HEK293 (cell line): Measurements from ENCODE around the gene SLAMF9.

Experiments used
- BCL11A ChIP-seq: fragments of 450-650 bp; formaldehyde crosslinking; IDR thresholded peaks from 2 replicates; pipeline ENCODE4 v1.5.1; 2016; ENCODE audit warnings: low read depth, missing biosample characterization, missing genetic modification characterization
- GFI1B ChIP-seq: fragments of 450-650 bp; formaldehyde crosslinking; IDR thresholded peaks from 2 replicates; pipeline ENCODE4 v1.5.1; 2016; ENCODE audit warnings: missing biosample characterization, missing genetic modification characterization
- GLI2 ChIP-seq: fragments of 450-650 bp; formaldehyde crosslinking; IDR thresholded peaks from 2 replicates; pipeline ENCODE4; 2017; ENCODE audit warnings: missing biosample characterization, missing genetic modification characterization, low read depth, borderline replicate concordance
- KLF8 ChIP-seq: fragments of 450-650 bp; formaldehyde crosslinking; IDR thresholded peaks from 2 replicates; pipeline ENCODE4 v1.5.1; 2016; ENCODE audit warnings: missing biosample characterization, missing genetic modification characterization
- MEIS1 ChIP-seq: sonication (generic); formaldehyde crosslinking; IDR thresholded peaks from 2 replicates; pipeline ENCODE4 v1.8.1; 2022; ENCODE audit warnings: missing genetic modification reagents, mild to moderate bottlenecking, borderline replicate concordance
- MZF1 ChIP-seq: fragments of 450-650 bp; formaldehyde crosslinking; IDR thresholded peaks from 2 replicates; pipeline ENCODE4 v1.5.1; 2017; ENCODE audit warnings: missing biosample characterization, missing genetic modification characterization, borderline replicate concordance
- OVOL3 ChIP-seq: fragments of 450-650 bp; formaldehyde crosslinking; IDR thresholded peaks from 2 replicates; pipeline ENCODE4 v1.5.1; 2016; ENCODE audit warnings: missing biosample characterization, missing genetic modification characterization
- SP2 ChIP-seq: fragments of 450-650 bp; formaldehyde crosslinking; IDR thresholded peaks from 2 replicates; pipeline ENCODE4 v1.5.1; 2016; ENCODE audit warnings: missing biosample characterization, missing genetic modification characterization
- SP3 ChIP-seq: fragments of 450-650 bp; formaldehyde crosslinking; IDR thresholded peaks from 2 replicates; pipeline ENCODE4 v1.5.1; 2016; ENCODE audit warnings: missing biosample characterization, missing genetic modification characterization
- ZBTB11 ChIP-seq: fragments of 450-650 bp; formaldehyde crosslinking; conservative IDR thresholded peaks from 2 replicates; pipeline ENCODE4 v1.5.1; 2016; ENCODE audit warnings: low read depth, missing biosample characterization, missing genetic modification characterization
- ZBTB20 ChIP-seq: fragments of 450-650 bp; formaldehyde crosslinking; IDR thresholded peaks from 2 replicates; pipeline ENCODE4 v1.5.1; 2016; ENCODE audit warnings: missing biosample characterization, missing genetic modification characterization
- ZFHX2 ChIP-seq: fragments of 450-650 bp; formaldehyde crosslinking; conservative IDR thresholded peaks from 2 replicates; pipeline ENCODE4 v1.5.1; 2016; ENCODE audit warnings: missing biosample characterization, missing genetic modification characterization
- ZFP69B ChIP-seq: fragments of 450-650 bp; formaldehyde crosslinking; IDR thresholded peaks from 2 replicates; pipeline ENCODE4 v1.5.1; 2016; ENCODE audit warnings: missing biosample characterization, missing genetic modification characterization
- ZNF138 ChIP-seq: fragments of 450-650 bp; formaldehyde crosslinking; IDR thresholded peaks from 2 replicates; pipeline ENCODE4 v1.5.1; 2016; ENCODE audit warnings: missing biosample characterization, missing genetic modification characterization, borderline replicate concordance
- ZNF146 ChIP-seq: fragments of 450-650 bp; formaldehyde crosslinking; IDR thresholded peaks from 2 replicates; pipeline ENCODE4 v1.5.1; 2016; ENCODE audit warnings: missing biosample characterization, missing genetic modification characterization
- ZNF157 ChIP-seq: fragments of 450-650 bp; formaldehyde crosslinking; IDR thresholded peaks from 2 replicates; pipeline ENCODE4 v1.5.1; 2016; ENCODE audit warnings: missing biosample characterization, missing genetic modification characterization
- ZNF223 ChIP-seq: fragments of 450-650 bp; formaldehyde crosslinking; IDR thresholded peaks from 2 replicates; pipeline ENCODE4 v1.5.1; 2016; ENCODE audit warnings: missing biosample characterization, missing genetic modification characterization
- ZNF23 ChIP-seq: fragments of 450-650 bp; formaldehyde crosslinking; IDR thresholded peaks from 2 replicates; pipeline ENCODE4 v1.5.1; 2016; ENCODE audit warnings: missing biosample characterization, missing genetic modification characterization, borderline replicate concordance
- ZNF24 ChIP-seq: fragments of 450-650 bp; formaldehyde crosslinking; IDR thresholded peaks from 2 replicates; pipeline ENCODE4 v1.5.1; 2016; ENCODE audit warnings: missing biosample characterization, missing genetic modification characterization
- ZNF248 ChIP-seq: fragments of 450-650 bp; formaldehyde crosslinking; IDR thresholded peaks from 2 replicates; pipeline ENCODE4 v1.5.1; 2017; ENCODE audit warnings: missing biosample characterization, missing genetic modification characterization
- ZNF335 ChIP-seq: fragments of 450-650 bp; formaldehyde crosslinking; conservative IDR thresholded peaks from 2 replicates; pipeline ENCODE4 v1.5.1; 2016; ENCODE audit warnings: missing biosample characterization, missing genetic modification characterization
- ZNF433 ChIP-seq: fragments of 450-650 bp; formaldehyde crosslinking; IDR thresholded peaks from 2 replicates; pipeline ENCODE4 v1.5.1; 2016; ENCODE audit warnings: missing biosample characterization, missing genetic modification characterization, low read depth
- ZNF473 ChIP-seq: fragments of 450-650 bp; formaldehyde crosslinking; IDR thresholded peaks from 2 replicates; pipeline ENCODE4 v1.5.1; 2017; ENCODE audit warnings: missing biosample characterization, missing genetic modification characterization
- ZNF501 ChIP-seq: fragments of 450-650 bp; formaldehyde crosslinking; IDR thresholded peaks from 2 replicates; pipeline ENCODE4 v1.5.1; 2016; ENCODE audit warnings: missing biosample characterization, missing genetic modification characterization
- ZNF514 ChIP-seq: fragments of 450-650 bp; formaldehyde crosslinking; IDR thresholded peaks from 2 replicates; pipeline ENCODE4 v1.5.1; 2016; ENCODE audit warnings: missing biosample characterization, missing genetic modification characterization
- ZNF560 ChIP-seq: fragments of 450-650 bp; formaldehyde crosslinking; IDR thresholded peaks from 2 replicates; pipeline ENCODE4 v1.5.1; 2017; ENCODE audit warnings: missing biosample characterization, missing genetic modification characterization, borderline replicate concordance
- ZNF600 ChIP-seq: fragments of 450-650 bp; formaldehyde crosslinking; IDR thresholded peaks from 2 replicates; pipeline ENCODE4 v1.5.1; 2016; ENCODE audit warnings: missing biosample characterization, missing genetic modification characterization
- ZNF747 ChIP-seq: fragments of 450-650 bp; formaldehyde crosslinking; IDR thresholded peaks from 2 replicates; pipeline ENCODE4 v1.5.1; 2016; ENCODE audit warnings: missing biosample characterization, missing genetic modification characterization
- ZNF785 ChIP-seq: fragments of 450-650 bp; formaldehyde crosslinking; IDR thresholded peaks from 2 replicates; pipeline ENCODE4 v1.5.1; 2016; ENCODE audit warnings: missing biosample characterization, missing genetic modification characterization
- ZNF792 ChIP-seq: fragments of 450-650 bp; formaldehyde crosslinking; IDR thresholded peaks from 2 replicates; pipeline ENCODE4 v1.5.1; 2016; ENCODE audit warnings: missing biosample characterization, missing genetic modification characterization
- ZNF837 ChIP-seq: fragments of 450-650 bp; formaldehyde crosslinking; IDR thresholded peaks from 2 replicates; pipeline ENCODE4 v1.5.1; 2016; ENCODE audit warnings: missing biosample characterization, missing genetic modification characterization
- TF ChIP-seq, protein P1 (sequence below): fragments of 450-650 bp; formaldehyde crosslinking; IDR thresholded peaks from 2 replicates; pipeline ENCODE4 v1.5.1; 2017; ENCODE audit warnings: missing biosample characterization, missing genetic modification characterization
- TF ChIP-seq, protein P2 (sequence below): fragments of 450-650 bp; formaldehyde crosslinking; IDR thresholded peaks from 2 replicates; pipeline ENCODE4 v1.5.1; 2016; ENCODE audit warnings: missing biosample characterization, missing genetic modification characterization
- TF ChIP-seq, protein P3 (sequence below): fragments of 450-650 bp; formaldehyde crosslinking; IDR thresholded peaks from 2 replicates; pipeline ENCODE4 v1.5.1; 2017; ENCODE audit warnings: missing biosample characterization, missing genetic modification characterization

The SLAMF9 gene

GRCh38 chr1:159924025-159924790, 29.8 kb downstream of the SLAMF9 start (continued):
- TF ChIP-seq ZNF600 (tag by site-specific recombination): no peak; the same call in 1 of the 2 replicates
- no peak for TF ChIP-seq ZNF23 (tag by site-specific recombination)
- TF ChIP-seq ZNF473 (tag by site-specific recombination): no peak
- no peak for TF ChIP-seq ZNF560 (tag by site-specific recombination)
- peak; percentile 95 for TF ChIP-seq SP3 (tag by site-specific recombination)
- TF ChIP-seq GFI1B: 0 out of 2 replicates have a peak, but pooled peaks have one; percentile 21
- TF ChIP-seq ZNF223 (tag by site-specific recombination): no peak
- TF ChIP-seq ZNF785 (tag by site-specific recombination): no peak
- no peak for TF ChIP-seq MZF1
- peak; percentile 61; the same call in 1 of the 2 replicates for TF ChIP-seq GLI2 (tag by site-specific recombination)
- TF ChIP-seq, protein P1, sequence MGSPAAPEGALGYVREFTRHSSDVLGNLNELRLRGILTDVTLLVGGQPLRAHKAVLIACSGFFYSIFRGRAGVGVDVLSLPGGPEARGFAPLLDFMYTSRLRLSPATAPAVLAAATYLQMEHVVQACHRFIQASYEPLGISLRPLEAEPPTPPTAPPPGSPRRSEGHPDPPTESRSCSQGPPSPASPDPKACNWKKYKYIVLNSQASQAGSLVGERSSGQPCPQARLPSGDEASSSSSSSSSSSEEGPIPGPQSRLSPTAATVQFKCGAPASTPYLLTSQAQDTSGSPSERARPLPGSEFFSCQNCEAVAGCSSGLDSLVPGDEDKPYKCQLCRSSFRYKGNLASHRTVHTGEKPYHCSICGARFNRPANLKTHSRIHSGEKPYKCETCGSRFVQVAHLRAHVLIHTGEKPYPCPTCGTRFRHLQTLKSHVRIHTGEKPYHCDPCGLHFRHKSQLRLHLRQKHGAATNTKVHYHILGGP (tag by site-specific recombination): no peak
- peak; percentile 79 for TF ChIP-seq SP2 (tag by site-specific recombination)
- TF ChIP-seq ZNF837 (tag by site-specific recombination): no peak
- peak; percentile 86 for TF ChIP-seq ZNF24
- 0 out of 2 replicates have a peak, but pooled peaks have one; percentile 21 for TF ChIP-seq ZNF792 (tag by site-specific recombination)
- no peak for TF ChIP-seq ZNF747
- peak; percentile 99 for TF ChIP-seq KLF8
- TF ChIP-seq MEIS1 (CRISPR knock-in tag): no peak
- TF ChIP-seq ZNF146: peak; percentile 74
- TF ChIP-seq, protein P2, sequence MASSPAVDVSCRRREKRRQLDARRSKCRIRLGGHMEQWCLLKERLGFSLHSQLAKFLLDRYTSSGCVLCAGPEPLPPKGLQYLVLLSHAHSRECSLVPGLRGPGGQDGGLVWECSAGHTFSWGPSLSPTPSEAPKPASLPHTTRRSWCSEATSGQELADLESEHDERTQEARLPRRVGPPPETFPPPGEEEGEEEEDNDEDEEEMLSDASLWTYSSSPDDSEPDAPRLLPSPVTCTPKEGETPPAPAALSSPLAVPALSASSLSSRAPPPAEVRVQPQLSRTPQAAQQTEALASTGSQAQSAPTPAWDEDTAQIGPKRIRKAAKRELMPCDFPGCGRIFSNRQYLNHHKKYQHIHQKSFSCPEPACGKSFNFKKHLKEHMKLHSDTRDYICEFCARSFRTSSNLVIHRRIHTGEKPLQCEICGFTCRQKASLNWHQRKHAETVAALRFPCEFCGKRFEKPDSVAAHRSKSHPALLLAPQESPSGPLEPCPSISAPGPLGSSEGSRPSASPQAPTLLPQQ: peak; percentile 78
- TF ChIP-seq, protein P3, sequence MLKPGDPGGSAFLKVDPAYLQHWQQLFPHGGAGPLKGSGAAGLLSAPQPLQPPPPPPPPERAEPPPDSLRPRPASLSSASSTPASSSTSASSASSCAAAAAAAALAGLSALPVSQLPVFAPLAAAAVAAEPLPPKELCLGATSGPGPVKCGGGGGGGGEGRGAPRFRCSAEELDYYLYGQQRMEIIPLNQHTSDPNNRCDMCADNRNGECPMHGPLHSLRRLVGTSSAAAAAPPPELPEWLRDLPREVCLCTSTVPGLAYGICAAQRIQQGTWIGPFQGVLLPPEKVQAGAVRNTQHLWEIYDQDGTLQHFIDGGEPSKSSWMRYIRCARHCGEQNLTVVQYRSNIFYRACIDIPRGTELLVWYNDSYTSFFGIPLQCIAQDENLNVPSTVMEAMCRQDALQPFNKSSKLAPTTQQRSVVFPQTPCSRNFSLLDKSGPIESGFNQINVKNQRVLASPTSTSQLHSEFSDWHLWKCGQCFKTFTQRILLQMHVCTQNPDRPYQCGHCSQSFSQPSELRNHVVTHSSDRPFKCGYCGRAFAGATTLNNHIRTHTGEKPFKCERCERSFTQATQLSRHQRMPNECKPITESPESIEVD: peak; percentile 33; the same call in 1 of the 2 replicates
- TF ChIP-seq ZNF248: no peak
- TF ChIP-seq ZNF433: no peak
- no peak for TF ChIP-seq ZNF335 (tag by site-specific recombination)
- peak; percentile 97 for TF ChIP-seq ZFHX2
- peak; percentile 74; the same call in 1 of the 2 replicates for TF ChIP-seq ZFP69B (tag by site-specific recombination)
- peak; percentile 94 for TF ChIP-seq OVOL3 (tag by site-specific recombination)
- no peak for TF ChIP-seq ZNF501 (tag by site-specific recombination)
- no peak for TF ChIP-seq ZNF138 (tag by site-specific recombination)
- no peak for TF ChIP-seq ZNF514 (tag by site-specific recombination)
- TF ChIP-seq ZBTB11 (tag by site-specific recombination): 0 out of 2 replicates have a peak, but pooled peaks have one; percentile 0
- TF ChIP-seq ZBTB20: peak; percentile 22; the same call in 1 of the 2 replicates
- TF ChIP-seq BCL11A: peak; percentile 84; the same call in 1 of the 2 replicates
- TF ChIP-seq ZNF157 (tag by site-specific recombination): no peak
